Astrocyte (in vitro differentiated cells and primary cell): ENCODE measurements around the gene BRIX1.

Experiments used
- CTCF ChIP-seq: IDR thresholded peaks from 2 replicates; pipeline ENCODE4 v1.5.1; 2011; ENCODE audit warnings: low read depth, mild to moderate bottlenecking, inconsistent platforms, low read length, moderate library complexity; ENCODE audit not compliant: insufficient read depth
- EZH2 ChIP-seq: IDR thresholded peaks from 2 replicates; pipeline ENCODE4 v1.6.1; 2012; ENCODE audit warnings: mild to moderate bottlenecking, low read length, inconsistent platforms; ENCODE audit not compliant: insufficient read depth

GRCh38 chr5:34928267-34928666 lies 12.8 kb downstream of the BRIX1 start:
- TF ChIP-seq CTCF: no peak
- no peak for TF ChIP-seq EZH2
